Measurements from ENCODE around the gene SLAIN2.
"Not testable (repeated sequence)": the region's sequence is repeated elsewhere in the genome, so short reads cannot be mapped to it uniquely, and the experiment has no call there.

The SLAIN2 gene

GRCh38 chr4:48340965-48341775 is at the start of gene SLAIN2:
Gene SLAIN2, plus strand, starts transcription at chr4:48341529. Its CDS starts 211 bp downstream, at chr4:48341740.
- DNase-seq, result peak; percentile 93 to 98 (median 96)

- DNase-seq, result not testable (repeated sequence)
Observed at GRCh38 chr4:48292218-48292790, 49.0 kb upstream of the SLAIN2 start.

GRCh38 chr4:48295116-48295515 is 46.2 kb upstream of the SLAIN2 start:
- DNase-seq, result no peak

GRCh38 chr4:48296365-48296764 is 45.0 kb upstream of the SLAIN2 start:
- no peak for DNase-seq

GRCh38 chr4:48297256-48297846 is 44.0 kb upstream of the SLAIN2 start:
- no peak for DNase-seq

- DNase-seq, result no peak
Observed at GRCh38 chr4:48299560-48299959, 41.8 kb upstream of the SLAIN2 start.

- DNase-seq, result no peak
Observed at GRCh38 chr4:48300004-48300403, 41.3 kb upstream of the SLAIN2 start.

GRCh38 chr4:48305508-48305907 is 35.8 kb upstream of the SLAIN2 start:
- no peak for DNase-seq

GRCh38 chr4:48307528-48307927 is 33.8 kb upstream of the SLAIN2 start:
- no peak for DNase-seq

GRCh38 chr4:48308901-48309300 is 32.4 kb upstream of the SLAIN2 start:
- no peak for DNase-seq

GRCh38 chr4:48311896-48312295 is 29.4 kb upstream of the SLAIN2 start:
- DNase-seq, result no peak

- not testable (repeated sequence) for DNase-seq
Observed at GRCh38 chr4:48314746-48315145, 26.6 kb upstream of the SLAIN2 start.

- DNase-seq, result no peak
Observed at GRCh38 chr4:48315728-48316630, 25.4 kb upstream of the SLAIN2 start.

GRCh38 chr4:48321312-48321711 is 20.0 kb upstream of the SLAIN2 start:
- no peak for DNase-seq

GRCh38 chr4:48322063-48322462 is 19.3 kb upstream of the SLAIN2 start:
- DNase-seq, result no peak

- no peak for DNase-seq
Observed at GRCh38 chr4:48324281-48324680, 17.0 kb upstream of the SLAIN2 start.

- DNase-seq, result no peak
Observed at GRCh38 chr4:48329193-48329592, 12.1 kb upstream of the SLAIN2 start.

- DNase-seq, result no peak
Observed at GRCh38 chr4:48329976-48330375, 11.4 kb upstream of the SLAIN2 start.

- DNase-seq, result no peak
Observed at GRCh38 chr4:48331577-48332330, 9.6 kb upstream of the SLAIN2 start.

- no peak for DNase-seq
Observed at GRCh38 chr4:48332661-48333060, 8.7 kb upstream of the SLAIN2 start.

- DNase-seq, result no peak
Observed at GRCh38 chr4:48333587-48333986, 7.7 kb upstream of the SLAIN2 start.

- no peak for DNase-seq
Observed at GRCh38 chr4:48334236-48334635, 7.1 kb upstream of the SLAIN2 start.

Measured in activated CD4-positive, CD25-positive, alpha-beta regulatory T cell (primary cell).